Stimulated activated CD4-positive, alpha-beta T cell treated with anti-CD3 and anti-CD28 coated beads, Interleukin-4, amount 100 ng/mL, for 48 hours (primary cell): ENCODE results near the gene GMDS.

Experiments
- DNase-seq, 2 donors: peaks; one replicate each; pipeline ENCODE4 v3.0.0-alpha.2; 2020; ENCODE audit warnings: low read depth in 2 of 2

Gene GMDS

DNA sequence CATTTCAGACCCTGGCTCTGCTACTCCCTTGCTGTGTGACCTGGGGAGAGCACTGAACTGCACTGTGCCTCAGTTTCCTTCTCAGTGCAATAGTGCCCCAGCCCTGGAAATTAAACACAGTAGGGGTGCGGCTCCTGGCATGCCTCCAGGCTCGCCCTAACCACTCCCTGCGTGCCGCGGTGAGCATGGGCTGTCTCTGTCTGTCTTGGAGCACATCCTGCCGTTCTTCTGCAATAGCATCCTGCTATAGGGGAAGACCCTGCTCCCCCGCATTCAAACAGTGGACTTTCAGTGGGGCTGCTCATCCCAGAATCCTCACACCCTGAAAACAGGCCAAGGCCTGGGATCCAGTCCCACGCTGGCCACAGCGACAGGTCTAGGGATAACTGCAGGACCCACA lies 506.2 kb downstream of the GMDS start:
- DNase-seq, result no peak

DNA sequence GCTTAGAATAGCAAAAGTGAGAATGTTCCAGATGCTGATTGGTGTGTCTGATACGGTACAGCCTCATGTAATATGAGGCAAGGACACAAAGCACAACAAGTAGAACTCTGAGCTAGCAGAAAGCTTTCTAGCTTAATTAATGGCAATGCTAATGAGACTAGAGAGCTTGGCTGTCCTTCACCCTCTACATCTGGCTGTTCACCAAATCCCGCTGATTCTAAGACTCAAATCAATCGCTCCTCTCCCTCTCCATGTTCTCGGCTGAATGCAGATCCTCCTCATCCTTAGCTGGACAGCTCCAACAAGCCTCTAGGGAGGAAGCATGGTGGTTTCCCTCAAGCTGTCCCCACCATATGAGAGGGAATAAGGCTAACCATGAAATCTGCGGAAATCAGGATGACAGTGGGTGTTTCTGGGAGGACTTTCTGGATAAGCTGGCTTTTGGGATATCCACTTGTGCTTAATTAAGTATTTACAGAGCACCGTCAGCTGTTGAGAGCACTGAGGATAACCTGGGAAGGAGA lies 506.8 kb downstream of the GMDS start:
- no peak for DNase-seq

DNA sequence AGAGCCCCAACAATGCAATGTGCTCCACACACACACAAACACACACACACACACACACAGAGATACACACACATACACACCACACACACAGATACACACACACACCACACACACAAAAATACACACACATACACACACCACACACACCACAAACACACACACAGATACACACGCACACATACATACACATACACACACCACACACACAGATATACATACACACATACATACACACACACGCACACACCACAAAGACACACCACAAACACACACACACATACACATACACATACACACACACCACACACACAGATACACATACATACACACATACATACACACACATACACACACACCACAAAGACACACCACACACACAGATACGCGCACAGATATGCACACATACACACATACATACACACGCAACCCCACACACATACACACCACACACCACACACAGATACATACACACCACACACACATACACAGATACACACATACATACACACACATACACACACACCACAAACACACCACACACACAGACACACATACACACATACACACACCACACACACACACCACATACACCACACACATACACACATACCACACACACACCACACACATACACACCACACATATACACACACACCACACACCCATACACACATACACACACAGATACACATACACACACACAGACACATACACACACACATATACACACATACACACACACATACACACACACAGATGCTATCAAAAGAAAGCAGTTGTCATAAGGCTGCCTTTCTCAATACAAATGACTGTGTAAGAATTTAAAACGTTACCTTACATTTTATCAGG lies 507.7 kb downstream of the GMDS start:
- DNase-seq, result no peak

DNA sequence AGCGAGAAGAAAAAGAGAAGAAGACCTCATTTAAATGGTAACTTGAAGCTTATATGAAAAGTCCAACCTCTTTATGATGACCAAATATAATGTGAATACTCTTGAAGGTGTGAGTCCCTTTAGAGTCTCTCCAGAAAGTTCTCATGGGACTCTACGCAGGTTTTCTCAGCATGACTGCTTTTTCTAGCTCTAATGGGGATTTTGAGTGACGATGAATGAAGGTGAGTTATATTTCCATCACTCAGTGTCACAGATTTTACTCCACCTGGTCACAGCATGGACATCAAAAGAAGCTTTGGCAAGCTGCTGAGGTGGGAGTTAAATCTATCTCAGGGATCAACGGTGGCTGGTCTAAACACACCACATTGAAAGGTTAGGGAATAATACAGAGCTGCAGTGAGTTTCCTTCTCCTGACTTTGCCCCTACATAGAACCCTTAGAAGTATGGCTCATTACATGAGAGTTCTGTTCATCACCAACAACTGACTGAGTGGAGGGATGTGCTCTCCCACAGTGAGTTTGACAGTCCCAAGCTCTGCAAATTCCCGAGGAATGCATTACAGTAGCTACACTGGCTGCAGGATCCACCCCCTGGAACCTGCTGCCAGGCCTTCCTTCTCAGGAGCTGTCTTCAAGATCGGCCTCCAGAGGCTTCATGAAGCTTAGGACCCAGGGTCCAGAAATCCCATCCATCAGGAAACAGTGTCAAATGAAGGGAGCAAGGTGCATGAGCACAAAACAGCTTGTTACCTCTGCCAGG lies 508.9 kb downstream of the GMDS start:
- DNase-seq, result no peak

DNA sequence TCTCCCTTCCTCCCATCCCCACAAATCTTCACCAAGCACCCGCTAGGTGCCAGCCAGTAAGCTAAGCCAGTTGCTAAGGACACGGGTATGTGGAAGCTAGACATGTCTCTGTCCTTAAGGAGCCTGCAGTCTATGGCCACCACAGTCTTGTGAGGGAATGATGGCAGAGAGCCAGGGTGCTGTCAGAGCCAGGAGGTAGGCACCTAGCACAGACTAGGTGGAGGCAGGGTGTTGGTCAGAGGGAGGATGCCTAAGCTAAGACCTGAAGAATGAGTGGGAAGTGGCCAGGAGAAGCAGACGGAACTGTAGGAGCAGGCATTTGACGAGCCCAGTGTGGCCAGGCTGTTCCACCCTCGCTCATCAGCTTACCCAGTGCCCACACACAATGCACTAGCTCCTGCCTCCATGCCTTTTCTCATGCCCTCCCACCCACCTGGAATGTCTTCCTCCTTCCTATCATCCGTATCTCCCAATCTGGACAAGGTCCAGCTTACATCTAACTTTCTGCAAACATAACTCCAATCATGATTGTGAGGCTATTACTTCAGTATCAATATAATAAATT lies 510.1 kb downstream of the GMDS start:
- no peak for DNase-seq

DNA sequence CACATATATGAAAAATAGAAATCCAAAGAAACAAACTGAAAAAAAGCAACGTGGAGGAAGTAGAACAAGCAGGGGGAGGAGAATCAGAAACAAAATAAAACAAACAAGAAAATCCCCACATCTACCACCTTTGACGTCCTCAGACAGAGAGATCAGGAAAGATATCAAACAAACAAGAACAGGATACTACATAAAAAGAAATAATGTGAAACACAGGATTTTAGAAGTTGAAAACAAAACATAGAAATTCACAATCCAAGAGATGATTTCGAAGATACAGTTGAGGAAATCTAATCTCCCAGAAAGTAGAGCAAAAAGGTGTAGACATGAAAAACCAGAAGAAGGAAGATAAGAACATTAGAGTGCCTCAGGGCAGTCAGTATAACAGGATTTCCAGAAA lies 514.5 kb downstream of the GMDS start:
- no peak for DNase-seq

DNA sequence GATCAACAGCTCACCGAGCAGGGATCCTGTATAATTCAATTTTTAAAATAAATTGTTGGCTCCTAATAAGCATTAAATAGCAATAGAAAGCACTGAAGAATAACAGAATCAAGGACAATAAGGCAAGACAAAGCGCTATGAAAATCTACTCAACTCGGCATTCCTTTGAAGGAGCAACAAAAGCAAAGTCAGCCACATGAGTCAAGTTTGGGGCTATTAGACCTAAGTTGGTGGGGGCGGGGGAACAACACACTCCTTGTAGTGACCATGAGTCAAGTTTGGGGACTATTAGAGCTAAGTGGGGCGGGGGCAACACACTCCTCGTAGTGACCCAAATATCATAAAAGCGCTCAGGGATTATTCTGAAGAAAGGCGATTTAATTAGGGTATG lies 515.7 kb downstream of the GMDS start:
- no peak for DNase-seq

DNA sequence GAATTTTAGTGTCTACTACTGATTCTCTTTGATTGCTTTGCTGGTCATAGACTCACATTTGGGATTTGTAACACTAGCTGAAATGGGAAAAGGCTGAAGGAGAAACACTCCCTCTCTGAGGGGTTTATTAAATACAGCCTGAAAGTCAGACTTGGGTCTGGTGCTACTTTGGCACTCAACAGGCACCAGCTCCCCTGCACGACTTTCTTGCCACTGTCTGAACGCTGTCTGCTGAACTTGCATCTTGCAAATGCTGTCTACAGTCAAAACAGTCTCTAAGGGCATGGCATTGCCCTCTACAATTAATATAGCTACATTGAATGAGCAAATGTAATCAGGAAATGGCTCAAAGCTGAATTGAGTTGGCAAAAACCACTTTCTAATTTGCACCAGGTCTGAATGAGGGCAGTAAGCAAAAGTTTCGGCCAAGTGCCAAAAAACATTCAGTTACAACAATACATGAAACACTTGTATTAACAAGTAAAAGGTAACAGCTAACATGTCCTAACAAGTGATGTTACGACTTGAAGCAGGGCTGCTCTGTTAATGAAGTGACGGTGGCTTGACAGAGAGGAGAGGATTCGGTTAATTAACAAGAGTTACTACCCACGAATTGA lies 516.2 kb downstream of the GMDS start:
- DNase-seq, result no peak

DNA sequence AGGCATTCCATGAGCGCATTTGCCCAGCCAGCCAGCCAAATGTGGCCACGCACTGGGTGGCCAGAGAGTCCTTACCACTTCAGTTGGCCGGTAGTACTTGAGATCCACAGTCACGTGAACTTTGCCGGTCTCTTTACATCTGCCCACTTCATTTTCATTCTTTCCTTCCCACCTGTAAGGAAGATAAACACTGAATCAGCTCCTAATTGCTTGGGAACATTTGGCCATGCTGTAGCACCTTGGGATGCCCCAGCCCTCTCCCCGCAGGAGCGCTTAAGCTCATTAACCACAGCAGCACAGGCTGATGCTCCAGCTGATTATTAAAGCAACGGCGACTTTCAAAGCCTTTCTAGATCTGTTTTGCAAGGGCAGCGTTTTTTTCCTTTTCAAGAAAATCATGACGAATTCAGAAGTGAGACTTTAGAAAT lies 519.0 kb downstream of the GMDS start:
- DNase-seq, result no peak

DNA sequence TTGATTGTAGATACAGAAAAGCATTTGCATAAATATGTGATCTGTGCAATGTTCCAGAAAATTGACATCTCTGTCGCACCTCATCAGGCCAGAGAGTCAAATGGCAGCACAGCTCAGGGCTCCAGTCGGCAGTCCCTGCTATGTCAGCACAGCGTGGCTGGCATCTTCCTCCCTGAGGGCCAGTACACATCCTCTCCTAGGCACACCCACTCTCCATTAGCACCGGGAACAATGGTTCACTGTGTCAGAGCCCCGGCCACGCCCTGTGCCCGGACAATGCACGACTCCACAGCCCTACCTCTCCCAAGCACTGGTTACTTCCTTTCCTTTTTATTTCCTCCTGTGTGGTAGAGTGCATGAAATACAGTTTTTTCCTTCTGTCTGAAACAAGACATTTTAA lies 520.8 kb downstream of the GMDS start:
- no peak for DNase-seq

DNA sequence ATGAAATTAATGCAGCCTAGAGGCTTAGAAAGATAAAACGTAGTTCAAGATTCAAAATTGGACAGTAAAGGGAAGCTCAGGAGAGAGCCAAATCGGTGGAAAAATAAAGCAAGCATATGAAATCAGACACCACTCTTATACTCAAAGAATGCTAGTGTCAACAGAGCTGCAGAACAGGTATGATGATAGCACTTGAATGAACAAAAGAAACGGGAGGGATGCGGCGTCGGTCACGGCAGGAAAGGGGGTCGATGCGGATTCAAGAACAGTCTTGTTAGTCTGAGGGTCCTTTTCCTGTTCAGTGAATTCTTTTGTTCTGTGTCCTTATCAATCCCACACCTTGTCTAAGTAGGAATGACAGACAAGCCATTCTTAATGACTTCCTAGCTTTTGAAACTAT lies 521.3 kb downstream of the GMDS start:
- DNase-seq, result no peak

DNA sequence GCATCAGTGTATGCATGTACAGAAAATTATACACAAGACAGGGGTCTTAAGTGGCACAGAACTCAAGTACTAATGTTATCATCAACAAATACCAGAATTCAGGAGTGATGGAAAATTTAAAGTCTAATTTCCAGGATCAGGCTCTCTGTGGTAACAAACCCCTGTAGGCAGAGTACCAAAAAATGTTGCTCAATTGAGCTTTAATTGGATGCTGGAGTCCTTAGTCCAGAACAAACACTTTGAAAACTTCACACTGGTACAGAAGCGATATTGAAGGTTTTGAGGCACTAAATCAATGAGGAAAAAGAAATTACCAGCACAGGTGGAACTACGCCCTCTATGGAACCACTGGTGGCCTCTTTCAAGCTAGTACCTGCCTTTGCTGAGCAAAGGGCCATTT lies 522.6 kb downstream of the GMDS start:
- no peak for DNase-seq

DNA sequence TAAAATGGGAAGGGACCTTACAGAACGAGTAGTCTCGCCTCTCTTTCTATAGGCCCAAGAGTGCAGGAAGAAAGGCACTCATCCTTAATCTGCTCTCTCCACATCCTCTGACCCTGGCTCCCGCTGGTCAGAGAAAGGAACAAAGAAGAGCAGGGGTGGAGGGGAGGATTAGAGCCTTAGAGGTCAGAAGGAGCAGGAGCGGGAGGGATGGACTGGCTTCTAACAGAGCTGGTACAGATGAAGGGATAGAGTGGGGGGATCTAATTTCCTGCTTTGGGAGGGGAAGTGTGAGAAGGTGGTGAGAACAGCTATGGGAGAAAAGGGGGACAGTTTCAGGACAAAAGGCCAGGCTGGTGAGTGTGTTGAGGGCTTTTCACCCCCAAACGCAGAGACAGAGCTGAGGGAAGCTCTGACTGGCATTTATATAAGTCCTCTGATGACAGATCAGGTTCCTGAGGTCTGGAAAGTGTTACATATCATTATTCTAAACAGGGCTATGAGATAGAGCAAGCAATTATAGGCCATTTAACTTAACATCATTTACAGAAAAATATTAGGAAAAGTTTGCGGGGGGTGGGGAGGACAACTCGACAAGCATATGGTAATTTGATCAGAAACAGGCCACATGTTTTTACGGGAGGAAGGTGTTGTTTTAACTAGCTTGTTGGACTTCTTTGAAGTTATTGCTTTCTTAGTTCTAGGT lies 524.6 kb downstream of the GMDS start:
- no peak for DNase-seq

DNA sequence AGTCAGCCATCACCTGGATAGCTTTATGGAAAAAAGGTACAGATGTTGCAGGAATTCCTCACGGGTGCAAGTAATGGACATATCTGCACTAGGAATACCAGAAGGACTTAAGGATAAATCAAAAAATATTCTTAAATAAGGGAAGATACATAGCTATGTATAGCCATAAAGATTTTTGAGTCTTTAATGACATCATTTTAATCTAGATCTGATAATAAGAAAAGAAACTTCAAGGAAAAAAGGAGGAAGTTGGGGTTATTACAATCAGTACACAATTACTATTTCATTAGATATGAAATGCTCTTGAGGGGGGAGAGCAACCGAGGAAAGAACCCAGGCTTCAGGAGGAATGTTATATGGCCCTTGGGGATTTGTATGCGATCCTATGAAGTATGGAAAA lies 525.5 kb downstream of the GMDS start:
- no peak for DNase-seq

DNA sequence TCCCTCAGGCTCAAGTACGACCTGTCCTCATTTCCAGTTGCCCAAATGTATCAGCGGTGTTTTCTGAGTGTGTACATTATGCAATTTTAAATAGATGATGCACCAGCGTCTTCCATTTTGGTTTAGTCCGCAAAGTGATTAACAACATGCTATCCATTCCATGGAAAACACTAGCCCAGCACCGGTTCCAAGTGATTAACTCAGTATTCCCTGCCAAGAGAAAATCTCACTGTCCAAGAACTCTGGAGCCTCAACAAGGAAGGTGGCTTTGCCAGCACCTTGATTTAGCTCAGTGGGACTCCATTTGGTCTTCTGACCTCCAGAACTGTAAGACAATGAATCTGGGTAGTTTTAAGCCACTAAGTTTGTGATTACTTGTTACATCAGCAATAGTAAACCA lies 528.5 kb downstream of the GMDS start:
- no peak for DNase-seq

DNA sequence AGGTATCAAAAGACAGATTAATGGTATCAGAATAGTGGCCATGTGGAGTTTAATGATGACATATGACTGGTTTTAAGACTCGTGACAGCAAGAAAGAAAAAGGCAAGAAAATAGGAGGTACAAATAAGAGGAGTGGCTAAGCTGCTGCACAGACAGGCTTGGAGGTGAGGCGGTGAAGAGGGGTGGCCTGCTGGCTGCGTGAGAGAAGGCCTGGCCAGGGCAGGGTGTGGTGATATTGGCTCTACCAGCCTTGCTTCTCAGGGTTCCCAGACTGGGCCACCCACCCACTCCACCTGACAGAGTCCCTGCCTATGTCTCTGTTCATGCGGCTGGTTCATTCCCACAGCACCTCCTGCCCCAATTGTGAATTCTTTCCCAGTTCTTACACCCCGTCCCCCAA lies 529.0 kb downstream of the GMDS start:
- no peak for DNase-seq

DNA sequence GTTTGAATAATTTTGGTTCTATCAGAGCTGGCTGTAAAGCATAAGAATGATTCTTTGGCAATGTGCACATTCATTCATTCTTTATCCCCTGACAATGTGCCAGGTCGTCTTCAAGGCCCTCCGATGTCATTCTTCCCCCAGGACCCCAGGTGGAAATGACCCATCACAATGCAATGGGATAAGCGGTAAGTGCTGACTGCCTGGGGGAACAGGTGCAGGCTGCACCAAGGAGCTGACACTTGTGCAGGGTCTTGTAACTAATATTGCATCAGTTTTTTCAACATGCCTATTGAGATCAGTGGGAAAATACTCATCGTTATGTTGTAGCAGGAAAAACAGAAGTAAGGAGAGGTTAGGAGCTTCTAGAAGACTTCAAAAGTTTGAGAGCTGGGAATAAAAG lies 530.1 kb downstream of the GMDS start:
- DNase-seq, result no peak

DNA sequence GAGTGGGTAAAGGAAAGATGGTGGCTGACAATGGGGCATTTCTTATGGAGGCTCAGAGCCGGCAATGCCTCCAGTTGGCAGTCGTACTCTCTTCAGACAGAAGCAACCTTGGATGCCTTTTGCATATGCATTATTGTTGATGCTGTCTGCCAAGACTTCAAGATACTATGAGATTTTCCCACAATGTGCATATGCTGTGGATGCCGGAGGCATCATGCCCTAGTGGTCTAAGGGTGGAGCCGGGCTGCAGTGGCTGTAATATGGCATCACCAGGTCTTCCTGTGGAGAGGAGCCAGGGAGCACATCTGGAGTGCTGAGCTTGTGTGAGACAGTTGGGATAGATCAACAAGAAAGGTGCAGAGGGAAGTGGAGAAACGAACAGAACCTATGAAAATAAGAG lies 530.8 kb downstream of the GMDS start:
- DNase-seq, result no peak

DNA sequence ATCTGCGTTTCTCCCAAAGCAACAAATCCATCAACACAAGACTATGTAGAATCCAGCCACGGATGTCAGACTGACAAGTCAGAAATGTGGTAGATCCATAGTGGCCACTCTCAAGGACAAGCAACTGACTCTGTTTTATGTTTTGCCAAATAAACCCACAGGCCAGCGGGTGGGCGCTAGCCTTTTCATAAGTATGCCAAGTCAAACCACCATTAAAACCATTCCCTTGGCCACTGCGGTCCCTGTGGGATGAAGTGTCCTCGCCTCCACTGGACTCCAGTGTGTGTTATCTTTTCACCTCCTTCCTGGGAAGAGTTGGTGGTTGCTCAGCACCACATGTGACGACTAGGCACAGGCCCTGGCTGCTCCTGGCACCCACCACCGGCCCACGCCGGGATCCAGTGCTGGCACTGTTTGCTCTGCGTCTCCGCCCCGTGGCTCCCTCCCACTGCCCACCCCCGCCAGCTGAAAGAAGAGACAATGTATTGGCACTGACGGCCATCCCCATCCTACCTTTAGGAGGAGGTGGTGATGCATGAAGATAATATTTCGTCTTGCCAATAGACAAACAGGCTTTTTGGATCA lies 532.3 kb downstream of the GMDS start:
- DNase-seq, result no peak

DNA sequence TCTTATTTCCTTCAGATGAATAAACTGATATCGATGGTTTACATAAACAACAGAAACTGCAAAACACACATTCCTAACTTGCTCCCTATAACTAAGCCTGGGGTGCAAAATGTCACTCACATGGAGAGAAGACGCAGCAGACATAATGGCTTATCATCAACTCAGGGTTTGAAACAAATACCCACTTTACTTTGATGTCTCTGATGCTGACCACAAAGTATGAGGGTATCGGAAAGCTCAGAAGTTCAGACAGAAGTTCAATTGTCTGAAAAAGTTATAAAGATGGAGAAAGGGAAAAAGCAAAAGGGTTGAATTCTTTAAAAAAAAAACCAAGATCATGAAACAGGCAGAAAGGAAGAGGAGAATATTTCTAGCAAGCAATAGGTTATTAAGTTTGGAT lies 533.0 kb downstream of the GMDS start:
- DNase-seq, result no peak

DNA sequence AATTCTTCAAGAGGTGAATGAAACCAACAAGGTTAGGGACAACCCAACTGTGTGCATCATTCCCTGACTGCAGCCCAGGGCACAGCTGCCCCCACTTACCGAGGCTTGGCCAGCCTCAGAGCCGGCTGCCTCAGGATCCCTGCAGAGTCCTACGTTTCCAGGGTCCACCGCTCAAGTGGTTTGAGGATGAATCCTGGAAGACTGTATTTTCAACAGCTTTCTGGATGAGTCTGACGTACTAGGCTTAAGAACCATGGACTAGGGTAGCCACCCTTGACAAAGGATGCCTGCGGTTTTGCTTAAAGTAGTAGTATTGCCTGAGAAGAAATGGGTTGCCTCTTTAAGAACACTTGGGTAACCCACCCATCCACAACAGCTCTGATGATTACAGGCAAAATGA lies 534.3 kb downstream of the GMDS start:
- DNase-seq, result no peak
